GM18517 (cell line): Measurements from ENCODE around the gene ABL2.

ENCODE experiments used
- ATAC-seq: cut with Tn5 transposase; IDR thresholded peaks from one replicate; pipeline ENCODE4 v1.9.1; 2021; ENCODE audit warnings: mild to moderate bottlenecking, moderate library complexity; ENCODE audit not compliant: unreplicated experiment

Gene ABL2

DNA sequence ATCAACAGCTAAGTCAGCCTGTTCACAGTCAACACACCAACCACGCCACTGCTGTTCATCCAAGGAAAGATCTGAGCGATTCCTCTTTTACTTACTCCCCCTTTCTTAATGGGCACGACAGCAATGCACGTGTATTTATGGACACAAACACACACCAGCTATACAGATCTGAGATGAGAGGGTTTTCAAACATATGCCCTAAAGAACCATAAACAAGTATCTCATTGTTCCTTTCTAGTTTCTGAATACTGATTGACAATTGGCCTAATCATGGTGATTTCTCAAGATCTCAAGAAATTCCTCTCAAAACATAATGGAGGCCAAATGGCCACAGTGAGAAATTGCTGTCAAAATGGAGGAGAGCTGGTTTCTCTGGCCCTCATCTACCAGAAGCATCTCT lies 129.6 kb downstream of the ABL2 start:
- no peak for ATAC-seq

DNA sequence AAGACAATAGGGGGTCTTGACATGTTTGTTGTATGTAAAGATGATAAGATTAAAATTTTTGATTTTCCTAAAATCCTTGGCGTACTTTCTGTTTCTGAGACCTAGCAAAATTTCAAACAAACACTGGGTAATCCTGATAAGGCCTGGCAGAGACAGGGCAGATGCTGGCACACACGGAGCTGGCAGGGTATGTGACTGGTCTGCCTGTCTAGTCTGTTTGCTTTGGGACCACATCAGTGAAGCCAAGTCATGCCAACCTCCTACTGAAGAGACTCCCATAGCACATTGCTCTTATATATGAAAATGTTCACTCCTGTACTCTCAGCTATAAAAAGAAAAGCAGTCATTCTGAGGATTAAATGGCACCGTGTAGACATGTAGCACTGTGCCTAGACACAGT lies 133.6 kb downstream of the ABL2 start:
- ATAC-seq, result no peak

DNA sequence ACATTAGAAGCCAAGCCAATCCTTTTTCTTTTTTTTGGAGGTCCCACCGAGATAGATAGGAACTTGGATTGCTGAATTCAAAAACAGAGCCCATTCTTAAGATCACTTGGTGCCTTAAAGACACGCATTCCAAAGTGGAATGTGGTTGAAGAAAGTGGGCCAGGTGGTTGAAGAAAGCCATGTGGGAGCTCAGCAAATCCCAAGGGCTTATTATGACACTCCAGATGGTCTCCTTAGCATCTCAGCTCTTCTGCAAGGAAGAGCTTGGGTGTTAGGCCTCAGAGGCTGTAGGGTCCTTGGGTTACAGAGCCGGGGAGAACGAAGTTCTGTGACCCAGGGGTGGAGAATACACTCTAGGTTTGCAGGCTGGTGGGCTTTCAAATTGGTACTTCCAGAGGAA lies 134.1 kb downstream of the ABL2 start:
- ATAC-seq, result no peak

DNA sequence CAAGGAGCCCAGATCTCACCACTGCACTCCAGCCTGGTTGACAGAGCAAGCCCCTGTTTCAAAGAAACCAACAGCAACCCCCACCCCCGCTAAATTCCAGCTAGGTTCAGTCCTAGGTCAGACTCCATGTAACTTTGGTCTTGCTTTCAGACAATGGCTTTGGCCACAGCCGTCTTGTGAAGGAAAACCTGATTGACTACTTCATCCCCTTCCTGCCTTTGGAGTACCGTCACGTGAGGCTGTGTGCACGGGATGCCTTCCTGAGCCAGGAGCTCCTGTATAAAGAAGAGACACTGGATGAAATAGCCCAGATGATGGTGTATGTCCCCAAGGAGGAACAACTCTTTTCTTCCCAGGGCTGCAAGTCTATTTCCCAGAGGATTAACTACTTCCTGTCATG lies 134.7 kb downstream of the ABL2 start:
- ATAC-seq, result no peak

DNA sequence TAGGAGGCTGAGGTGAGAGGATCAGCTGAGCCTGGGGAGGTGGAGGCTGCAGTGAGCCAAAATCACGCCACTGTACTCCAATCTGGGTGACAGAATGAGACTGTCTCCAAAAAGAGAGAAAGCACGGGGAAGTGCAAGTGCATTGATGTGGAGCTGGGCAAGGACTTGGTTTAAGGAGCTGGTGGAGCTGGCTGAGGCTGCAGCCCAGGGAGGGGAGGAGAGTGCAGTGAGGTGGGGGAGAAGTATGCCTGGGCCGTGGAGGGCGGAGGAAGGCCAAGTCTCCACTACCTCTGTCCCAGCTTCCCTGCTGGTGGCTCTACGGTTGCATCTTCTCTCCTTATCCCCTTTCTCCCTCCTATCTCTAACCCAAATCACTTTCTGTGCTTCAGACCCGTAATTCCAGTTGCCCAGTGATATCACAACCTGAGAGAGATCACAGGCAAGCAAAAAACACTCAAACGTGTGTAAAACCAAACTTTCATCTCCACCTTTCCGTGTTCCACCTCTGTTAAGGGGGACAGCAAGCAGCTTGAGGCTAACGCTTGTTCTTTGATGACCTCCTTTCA lies 136.5 kb downstream of the ABL2 start:
- no peak for ATAC-seq

DNA sequence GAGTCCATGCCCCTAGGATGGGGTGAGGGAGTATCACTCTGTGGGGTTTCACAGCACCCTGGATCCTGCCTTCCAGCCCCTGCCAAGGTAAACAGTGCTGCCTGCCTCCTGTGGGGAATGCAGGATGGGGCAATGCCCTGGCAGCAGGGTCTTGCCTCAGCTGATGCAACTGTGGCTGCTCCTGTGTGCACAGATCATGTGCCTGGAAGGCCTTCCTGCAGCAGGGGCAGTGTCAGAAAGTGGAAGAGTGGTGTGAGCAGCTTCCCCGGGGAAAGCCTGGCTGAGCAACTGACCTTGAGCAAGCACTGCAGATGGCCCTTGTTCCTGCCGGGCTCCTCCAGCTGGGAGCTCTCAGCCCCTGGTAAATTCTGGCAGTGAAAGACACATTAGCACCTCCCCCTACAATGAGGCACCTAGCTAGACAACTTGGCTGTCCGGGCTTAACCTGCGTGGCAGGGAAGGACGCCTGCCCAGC lies 137.7 kb downstream of the ABL2 start:
- ATAC-seq, result no peak

DNA sequence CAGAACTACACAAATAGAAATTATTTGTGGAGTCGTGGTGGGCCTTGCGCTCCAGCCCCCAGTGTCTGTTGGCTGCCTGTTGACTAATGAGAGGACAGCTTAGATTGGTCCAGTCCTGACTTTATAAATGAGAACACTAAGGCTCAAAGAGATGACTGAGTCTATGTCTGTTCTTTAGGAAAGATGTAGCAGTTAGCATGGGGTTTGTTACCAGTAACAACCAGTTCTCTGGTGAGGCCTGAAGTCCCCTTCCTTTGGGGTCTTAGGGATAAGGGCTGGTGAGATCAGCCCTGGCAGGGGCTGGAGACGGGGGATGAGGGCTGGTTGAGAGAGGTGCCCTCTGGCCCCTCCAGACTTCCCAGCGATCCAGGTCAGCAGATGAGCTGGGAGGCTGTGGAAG lies 138.6 kb downstream of the ABL2 start:
- ATAC-seq, result no peak

DNA sequence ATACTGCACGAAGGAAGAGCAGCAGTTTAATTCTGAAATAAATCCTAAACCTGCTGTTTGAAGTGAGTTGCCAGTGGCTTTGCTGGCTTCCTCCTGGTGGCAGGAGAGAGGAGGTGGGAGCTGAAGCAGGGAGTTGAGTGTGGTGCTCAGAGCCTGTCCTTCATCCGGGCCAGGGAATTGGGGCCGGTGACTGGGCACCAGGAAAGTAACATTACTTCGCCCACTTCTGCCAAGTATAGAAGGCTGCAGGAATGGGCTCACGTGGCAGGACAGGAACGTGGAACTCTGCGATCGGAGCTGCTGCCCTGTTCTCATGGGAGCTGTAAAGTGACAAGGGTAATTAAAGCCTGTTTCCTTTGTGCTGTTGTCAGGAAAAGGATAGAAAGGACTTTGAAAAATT lies 139.0 kb downstream of the ABL2 start:
- no peak for ATAC-seq

DNA sequence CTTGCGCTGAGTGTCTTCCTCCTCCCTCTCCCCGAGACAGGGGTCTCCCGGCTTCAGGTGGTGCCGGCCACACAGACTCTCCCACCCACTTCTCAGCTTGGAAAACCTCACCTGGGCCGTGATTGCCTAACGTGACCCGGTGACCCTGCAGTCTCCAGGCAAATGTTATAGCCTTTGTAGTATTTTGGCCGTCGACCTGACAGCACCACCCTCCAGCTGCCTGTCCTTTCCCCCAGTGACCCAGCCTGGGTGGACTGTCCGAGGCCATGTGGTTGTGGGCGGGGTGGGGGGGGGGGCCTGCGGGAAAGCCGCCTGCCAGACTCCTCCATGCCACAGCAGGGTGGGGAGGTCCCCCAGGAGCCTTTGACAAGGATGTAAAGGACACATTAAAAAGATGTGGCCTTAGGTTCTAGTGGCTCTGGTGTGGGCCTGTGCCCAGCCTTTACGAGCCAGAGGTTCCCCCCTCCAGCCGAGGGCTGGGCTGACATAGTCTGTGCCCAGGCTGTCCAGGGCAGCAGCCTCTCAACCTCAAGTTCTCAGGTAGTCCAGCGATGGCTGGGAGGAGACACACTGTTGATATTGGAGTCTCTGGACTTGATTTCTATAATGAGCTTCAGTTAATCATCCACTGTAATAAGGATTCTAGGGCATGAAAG lies 139.5 kb downstream of the ABL2 start:
- ATAC-seq, result no peak

DNA sequence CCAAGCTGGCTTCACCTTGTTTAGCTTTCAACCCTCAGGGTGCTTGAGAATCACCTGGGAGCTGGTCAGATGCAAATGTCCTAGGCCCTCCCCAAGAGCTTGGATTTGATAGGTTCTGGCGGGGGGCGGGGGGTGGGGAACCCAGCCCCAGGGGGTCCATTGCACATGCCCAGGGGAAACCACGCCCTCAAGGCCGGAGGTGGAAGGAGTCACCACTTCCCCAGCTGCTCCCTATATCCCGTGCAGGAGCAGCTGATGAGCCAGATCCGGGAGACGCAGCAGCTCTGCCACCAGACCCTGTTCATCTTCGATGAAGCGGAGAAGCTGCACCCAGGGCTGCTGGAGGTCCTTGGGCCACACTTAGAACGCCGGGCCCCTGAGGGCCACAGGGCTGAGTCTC lies 141.8 kb downstream of the ABL2 start:
- ATAC-seq, result no peak

DNA sequence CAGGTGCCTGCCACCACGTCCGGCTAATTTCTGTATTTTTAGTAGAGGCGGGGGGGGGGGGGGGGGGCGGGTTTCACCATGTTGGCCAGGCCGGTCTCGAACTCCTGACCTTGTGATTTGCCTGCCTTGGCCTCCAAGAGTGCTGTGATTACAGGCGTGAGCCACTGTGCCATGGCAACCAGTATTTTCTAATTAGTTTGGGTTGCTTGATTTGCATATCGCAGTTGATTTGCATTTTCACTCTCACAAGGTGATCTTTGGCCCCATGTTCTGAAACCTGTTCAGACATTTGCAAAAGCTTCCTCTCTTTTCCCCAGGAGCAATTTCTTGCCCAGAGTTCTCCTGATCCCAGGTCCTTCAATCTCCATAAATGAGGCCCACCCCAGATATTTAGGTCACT lies 145.9 kb downstream of the ABL2 start:
- ATAC-seq, result peak; percentile 31

DNA sequence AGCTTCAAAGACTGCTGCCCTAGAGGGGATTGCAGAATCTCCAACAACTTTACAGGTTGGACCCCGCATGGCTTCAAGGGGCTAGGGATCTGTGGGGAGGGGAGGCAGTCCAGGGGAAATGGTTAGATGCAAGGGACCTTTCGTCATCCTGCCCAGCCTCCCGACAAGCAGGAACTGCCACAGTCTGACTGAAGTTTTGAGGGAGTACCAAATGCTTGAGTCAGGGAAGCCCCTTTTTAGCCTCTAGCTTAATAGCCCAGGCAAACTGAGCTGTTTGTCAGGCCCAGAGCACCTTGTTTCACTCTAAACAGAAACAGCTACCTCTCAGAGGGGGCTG lies 146.5 kb downstream of the ABL2 start:
- no peak for ATAC-seq

DNA sequence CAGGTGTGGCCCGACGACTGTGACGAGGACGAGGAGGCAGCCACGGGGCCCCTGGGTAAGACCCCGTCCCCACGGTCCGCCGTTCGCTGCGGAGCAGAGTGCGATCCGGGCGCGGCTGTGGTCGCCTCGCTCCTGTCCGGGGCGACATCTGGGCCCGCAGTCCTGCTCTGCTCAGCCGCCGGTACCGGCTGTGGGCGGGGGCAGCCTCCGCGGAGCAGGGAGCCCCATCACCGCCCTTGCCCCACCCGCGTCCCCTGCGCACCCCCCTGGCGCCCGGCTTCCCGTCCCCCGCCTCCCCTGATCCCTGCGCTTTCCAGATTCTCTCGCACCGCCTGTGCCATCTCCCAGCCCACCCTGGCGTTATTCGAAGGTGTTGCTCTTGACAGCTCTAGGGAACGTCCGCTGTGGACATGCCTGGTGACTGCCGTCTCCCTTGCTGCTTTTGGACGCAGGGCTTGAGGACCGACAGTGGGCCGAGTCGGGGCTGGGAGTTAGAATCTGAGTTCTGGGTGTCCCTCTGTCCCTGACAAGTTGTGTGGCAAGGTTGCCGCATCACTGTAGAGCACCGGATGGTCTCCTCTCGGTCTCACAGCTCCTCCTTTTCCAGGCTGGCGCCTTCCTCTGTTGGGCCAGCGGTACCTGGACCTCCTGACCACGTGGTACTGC lies 147.0 kb downstream of the ABL2 start:
- ATAC-seq, result peak; percentile 9

DNA sequence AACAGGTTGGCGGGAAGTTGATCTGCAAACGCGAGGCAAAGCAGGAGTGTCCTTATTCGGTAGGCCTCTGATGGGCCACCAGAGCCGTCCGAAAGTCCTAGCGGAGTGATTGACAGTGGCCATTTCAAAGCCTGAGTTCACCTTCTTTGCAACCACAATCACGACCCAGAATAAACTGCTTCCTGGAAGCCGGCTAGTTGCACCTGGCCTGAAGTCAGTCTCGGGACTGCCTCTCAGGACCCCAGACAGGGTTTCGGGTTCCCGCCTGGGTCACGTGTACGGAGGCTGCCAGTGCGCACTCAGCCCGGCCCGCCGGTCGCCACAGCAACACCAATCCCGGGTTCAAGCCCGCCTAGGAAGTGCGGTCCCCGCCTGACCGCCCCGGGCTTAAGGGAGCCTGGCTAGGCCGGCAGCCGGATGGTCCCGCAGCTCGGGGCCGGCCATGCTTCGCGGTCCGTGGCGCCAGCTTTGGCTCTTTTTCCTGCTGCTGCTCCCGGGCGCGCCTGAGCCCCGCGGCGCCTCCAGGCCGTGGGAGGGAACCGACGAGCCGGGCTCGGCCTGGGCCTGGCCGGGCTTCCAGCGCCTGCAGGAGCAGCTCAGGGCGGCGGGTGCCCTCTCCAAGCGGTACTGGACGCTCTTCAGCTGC lies 147.7 kb downstream of the ABL2 start, which contains the start of gene TOR3A:
Gene TOR3A (plus strand): TSS at position 384 of the 646 bp plus-strand sequence. CDS start 59 bp downstream, at position 443.
- ATAC-seq, result peak; percentile 81

DNA sequence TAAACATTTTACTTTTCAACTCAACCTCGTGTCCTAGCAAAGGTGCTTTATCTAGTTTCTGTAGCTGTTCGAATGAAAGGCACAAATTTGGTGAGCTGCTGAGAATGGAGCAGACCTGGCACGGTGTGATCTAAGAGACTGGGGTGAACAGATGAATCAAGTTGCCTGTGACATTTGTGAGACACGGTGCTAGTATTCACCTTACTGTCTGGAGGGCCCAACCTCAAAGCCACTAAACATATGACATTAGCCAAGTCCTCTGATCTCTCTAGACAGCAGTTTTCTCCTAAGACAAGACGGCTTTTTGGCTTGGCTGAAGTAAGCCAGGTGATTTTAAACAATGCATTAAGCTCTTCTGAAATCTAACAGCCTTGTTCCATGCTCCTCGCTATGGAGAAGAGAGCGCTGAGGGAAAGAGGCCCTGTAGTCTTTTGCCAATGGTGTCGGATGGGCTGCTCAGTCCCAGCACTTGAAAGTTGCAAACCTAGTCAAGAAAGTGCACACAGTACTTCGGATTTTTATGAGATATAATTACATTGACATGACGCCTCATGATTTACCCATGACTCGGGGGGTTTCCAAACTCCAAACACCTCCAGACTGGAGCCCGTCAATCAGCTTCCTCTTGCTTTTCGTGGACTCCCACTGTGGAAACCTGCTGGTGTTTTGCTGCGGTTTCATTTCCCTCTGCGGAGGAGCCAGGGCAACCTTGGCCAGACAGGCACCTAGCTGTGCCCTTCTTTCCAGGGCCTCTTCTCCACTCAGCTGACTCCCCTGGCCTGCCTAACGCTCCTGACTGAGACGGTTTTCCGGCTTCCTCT lies 148.4 kb downstream of the ABL2 start:
- peak; percentile 32 for ATAC-seq

DNA sequence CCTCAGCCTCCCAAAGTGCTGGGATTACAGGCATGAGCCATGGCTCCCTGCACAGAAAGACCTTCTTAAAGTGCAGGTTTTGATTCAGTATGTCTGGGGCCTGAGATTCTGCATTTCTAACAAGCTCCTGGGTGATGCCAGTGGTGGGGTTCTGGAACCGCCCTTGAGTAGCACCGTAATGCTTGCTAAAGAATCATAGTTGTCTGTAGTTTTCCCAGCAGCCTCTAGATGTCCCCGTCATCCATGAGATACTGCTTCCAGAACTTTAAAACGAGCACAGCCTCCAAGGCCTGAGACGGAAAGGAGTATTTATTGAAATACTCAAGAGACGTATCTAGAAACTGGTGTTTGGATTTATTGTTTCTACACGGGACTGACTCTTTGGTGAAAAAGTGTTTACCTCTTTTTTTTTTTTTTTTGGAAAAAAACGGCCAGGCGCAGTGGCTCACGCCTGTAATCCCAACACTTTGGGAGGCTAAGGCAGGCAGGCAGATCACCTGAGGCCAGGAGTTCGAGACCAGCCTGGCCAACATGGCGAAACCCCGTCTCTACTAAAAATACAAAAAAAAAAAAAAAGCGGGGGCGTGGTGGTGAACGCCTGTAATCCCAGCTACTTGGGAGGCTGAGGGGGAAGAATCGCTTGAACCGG lies 150.2 kb downstream of the ABL2 start:
- ATAC-seq, result peak; percentile 15

DNA sequence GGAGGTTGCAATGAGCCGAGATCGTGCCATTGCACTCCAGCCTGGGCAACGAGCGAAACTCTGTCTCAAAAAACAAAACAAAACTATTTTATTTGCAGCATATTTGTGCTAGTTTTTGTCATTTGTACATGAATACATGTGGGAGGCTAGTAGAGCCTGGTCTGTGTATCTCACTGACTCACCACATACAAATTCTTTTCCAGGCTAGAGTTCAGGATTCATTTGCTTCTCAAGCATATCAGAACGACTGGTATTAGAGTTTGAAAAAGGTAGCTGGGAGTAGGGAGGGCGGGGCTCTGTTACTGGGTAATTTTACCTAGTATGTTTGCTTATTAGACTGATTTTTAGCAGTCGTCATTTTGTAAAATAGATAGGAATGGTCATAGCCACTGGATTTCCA lies 152.1 kb downstream of the ABL2 start:
- no peak for ATAC-seq

DNA sequence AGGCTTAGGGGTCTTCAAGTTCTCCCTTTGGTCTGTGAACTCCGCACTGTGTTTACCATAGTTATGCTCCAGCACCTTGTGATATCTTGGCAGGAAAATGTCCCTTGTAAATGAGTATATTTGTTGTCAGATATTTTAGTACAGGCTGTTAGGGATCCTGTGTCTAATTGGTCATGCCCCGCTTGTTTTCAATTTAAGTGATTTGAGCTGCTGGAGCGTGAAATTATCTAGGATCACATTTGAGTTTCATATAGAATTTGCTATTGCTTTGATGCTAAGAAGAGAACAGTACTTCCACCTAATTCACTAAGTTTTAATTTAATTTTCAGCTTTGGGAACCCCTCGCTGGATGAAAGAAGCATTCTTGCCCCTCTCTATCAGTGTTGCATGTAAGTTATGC lies 163.0 kb downstream of the ABL2 start:
- ATAC-seq, result no peak

DNA sequence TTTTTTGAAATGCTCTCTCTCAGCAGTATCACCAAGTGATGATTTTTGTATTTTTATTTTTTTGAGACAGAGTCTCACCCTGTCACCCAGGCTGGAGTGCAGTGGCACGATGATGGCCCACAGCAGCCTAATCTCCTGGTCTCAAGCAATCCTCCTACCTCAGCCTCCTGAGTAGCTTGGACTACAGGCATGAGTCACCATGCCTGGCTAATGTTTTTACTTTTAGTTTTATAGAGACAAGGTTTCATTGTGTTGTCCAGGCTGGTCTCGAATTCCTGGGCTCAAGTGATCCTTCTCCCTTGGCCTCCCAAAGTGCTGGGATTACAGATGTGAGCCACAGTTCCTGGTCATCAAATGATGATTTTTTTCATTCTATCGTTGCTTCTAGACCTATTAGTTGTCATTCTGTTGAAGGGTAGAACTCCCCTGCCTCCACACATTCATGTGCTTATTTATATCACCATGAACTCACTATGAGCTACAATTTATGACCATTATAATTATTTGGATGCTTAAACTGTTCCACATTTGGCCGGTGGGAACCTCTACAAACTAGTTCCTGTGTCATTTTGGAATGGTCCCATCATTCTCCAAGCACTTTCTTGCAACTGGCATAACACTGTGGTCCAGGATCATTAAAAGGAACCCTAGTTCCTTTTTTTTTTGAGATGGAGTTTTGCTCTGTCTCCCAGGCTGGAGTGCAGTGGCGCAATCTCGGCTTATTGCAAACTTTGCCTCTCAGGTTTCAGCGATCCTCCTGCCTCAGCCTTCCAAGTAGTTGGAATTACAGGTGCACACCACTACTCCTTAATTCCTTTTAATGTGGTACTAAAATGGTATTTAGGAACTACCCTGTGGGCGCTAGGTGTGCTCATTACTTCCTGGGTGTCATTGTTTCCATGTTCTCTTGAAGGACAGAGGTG lies 167.9 kb downstream of the ABL2 start:
- ATAC-seq, result no peak
